PC-9 (cell line): ENCODE data around the gene APLN.

Experiments used
- CTCF ChIP-seq: fragments of 200-600 bp; sonication (generic); conservative IDR thresholded peaks from 2 replicates; pipeline ENCODE4 v1.6.1; 2017; ENCODE audit warnings: mixed run types, antibody characterized with exemption, mild to moderate bottlenecking, moderate library complexity
- EZH2 ChIP-seq: fragments of 200-600 bp; sonication (generic); IDR thresholded peaks from 2 replicates; pipeline ENCODE4 v1.8.0; 2017; ENCODE audit warnings: antibody characterized with exemption, low read depth

GRCh38 chrX:129626026-129626425, 28.7 kb downstream of the APLN start:
- TF ChIP-seq CTCF, result no peak
- no peak for TF ChIP-seq EZH2
